NK-92 (cell line): ENCODE data around the gene YWHAH.
"Not testable (repeated sequence)": the region's sequence is repeated elsewhere in the genome, so short reads cannot be mapped to it uniquely, and the experiment has no call there.

Experiments used
- DNase-seq: peaks from one replicate; lab custom pipeline; 2025; ENCODE audit not compliant: unreplicated experiment; lab: John Stamatoyannopoulos, UW

YWHAH gene

GRCh38 chr22:31977141-31977841 lies 33.0 kb downstream of the YWHAH start:
- DNase-seq: no peak

- DNase-seq: no peak
Observed at GRCh38 chr22:31977939-31978338, 33.6 kb downstream of the YWHAH start.

- DNase-seq: no peak
Observed at GRCh38 chr22:31980628-31981027, 36.3 kb downstream of the YWHAH start.

- not testable (repeated sequence) for DNase-seq
Observed at GRCh38 chr22:31981976-31982375, 37.6 kb downstream of the YWHAH start.

GRCh38 chr22:31983911-31984656 lies 39.7 kb downstream of the YWHAH start:
- DNase-seq: no peak

GRCh38 chr22:31987218-31987617 lies 42.9 kb downstream of the YWHAH start:
- no peak for DNase-seq

- DNase-seq: no peak
Observed at GRCh38 chr22:31991102-31991839, 46.9 kb downstream of the YWHAH start.

- DNase-seq: no peak
Observed at GRCh38 chr22:31995046-31995445, 50.7 kb downstream of the YWHAH start.

GRCh38 chr22:31995807-31996206 lies 51.5 kb downstream of the YWHAH start:
- DNase-seq: no peak

GRCh38 chr22:31998784-31999385 lies 54.5 kb downstream of the YWHAH start:
- DNase-seq: no peak

- no peak for DNase-seq
Observed at GRCh38 chr22:32000181-32000580, 55.8 kb downstream of the YWHAH start.

- DNase-seq: no peak
Observed at GRCh38 chr22:32005453-32005852, 61.1 kb downstream of the YWHAH start.
